ENCODE measurements around the gene MDM2.

- no peak for TF ChIP-seq REST (IDR thresholded peaks at IDR 0.05; ENCODE audit: low read depth)
- no peak for TF ChIP-seq YY1 (IDR thresholded peaks at IDR 0.05; ENCODE audit: low read depth)
- TF ChIP-seq TAF1 (IDR thresholded peaks at IDR 0.05; ENCODE audit: low read depth) = no peak
- no peak for TF ChIP-seq TEAD4 (IDR thresholded peaks at IDR 0.05)
- TF ChIP-seq NFIC (IDR thresholded peaks at IDR 0.05) = no peak
- TF ChIP-seq FOXM1 (IDR thresholded peaks at IDR 0.05; ENCODE audit: borderline replicate concordance, low read depth) = no peak
- no peak for TF ChIP-seq RAD21 (IDR thresholded peaks at IDR 0.05; ENCODE audit: low read depth)
- TF ChIP-seq CEBPB (IDR thresholded peaks at IDR 0.05) = no peak
- TF ChIP-seq TCF12 (IDR thresholded peaks at IDR 0.05; ENCODE audit: low read depth) = no peak
- TF ChIP-seq, protein P1, sequence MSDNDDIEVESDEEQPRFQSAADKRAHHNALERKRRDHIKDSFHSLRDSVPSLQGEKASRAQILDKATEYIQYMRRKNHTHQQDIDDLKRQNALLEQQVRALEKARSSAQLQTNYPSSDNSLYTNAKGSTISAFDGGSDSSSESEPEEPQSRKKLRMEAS (IDR thresholded peaks at IDR 0.05) = no peak
- no peak for TF ChIP-seq EP300 (IDR thresholded peaks at IDR 0.05; ENCODE audit: borderline replicate concordance)
Observed at GRCh38 chr12:68775121-68775630, 32.8 kb upstream of the MDM2 start.
